ENCODE data around the gene ANXA2.

ANXA2 gene

GRCh38 chr15:60326824-60327654 is 70.7 kb downstream of the ANXA2 start:
- Histone ChIP-seq H2AFZ (ENCODE audit: low read depth, low read length) (no peak overlapping the region), H3K27ac (ENCODE audit: low read length, poor library complexity, severe bottlenecking) (no peak overlapping the region), H3K36me3 (ENCODE audit: control insufficient read depth in 1 of 2, insufficient read depth in 2 of 2, low read depth in 1 of 2, low read length in 2 of 2) (no peaks in the 10 kb centered on the region), H3K4ac (ENCODE audit: low read depth in 1 of 2, low read length in 2 of 2) (no peak overlapping the region), H3K4me3 (ENCODE audit: insufficient read depth in 1 of 2, low read depth in 1 of 2, low read length in 2 of 2) (no peak overlapping the region), H4K8ac (ENCODE audit: low read length) (no peak overlapping the region), H3K79me1 (replicated peaks; ENCODE audit: low read length, poor library complexity, severe bottlenecking) (no peaks in the 10 kb centered on the region), H3K9me3 (ENCODE audit: control insufficient read depth, low read length) (no peaks in the 10 kb centered on the region), H3K4me2 (ENCODE audit: low read length, poor library complexity, severe bottlenecking) (no peak overlapping the region), H3K18ac (ENCODE audit: low read depth in 1 of 2, low read length in 2 of 2) (no peak overlapping the region), H3K9ac (ENCODE audit: low read length) (no peak overlapping the region), H3K4me1 (ENCODE audit: control insufficient read depth, insufficient read depth, low read depth, low read length) (no peaks in the 10 kb centered on the region), H2BK5ac (ENCODE audit: low read depth, low read length, poor library complexity, severe bottlenecking) (no peak overlapping the region), H2AK5ac (ENCODE audit: low read length, severe bottlenecking) (no peak overlapping the region), H2BK120ac (ENCODE audit: low read depth, low read length) (no peak overlapping the region), H3K14ac (ENCODE audit: low read length in 2 of 2) (no peak overlapping the region), H2BK15ac (ENCODE audit: low read depth, poor library complexity, severe bottlenecking) (no peak overlapping the region), H3K23ac (ENCODE audit: low read length in 2 of 2) (no peak overlapping the region), H2BK12ac (ENCODE audit: low read length in 2 of 2) (no peak overlapping the region), H3K27me3 (ENCODE audit: control insufficient read depth in 1 of 2, insufficient read depth in 1 of 2, low read length in 2 of 2) (peaks cover 20 to 38% of the 10 kb centered on the region in 2 experiments), H4K91ac (ENCODE audit: low read length) (no peak overlapping the region)
- peak; percentile 57 for DNase-seq
- 46% methylated on average over 2 of the region's 5 CpGs for WGBS

- no peaks in the 10 kb centered on the region for H3K9me3 ChIP-seq (ENCODE audit: control insufficient read depth, low read length)
- no peaks in the 10 kb centered on the region for H3K79me1 ChIP-seq (replicated peaks; ENCODE audit: low read length, poor library complexity, severe bottlenecking)
- no peaks in the 10 kb centered on the region for H3K4me1 ChIP-seq (ENCODE audit: control insufficient read depth, insufficient read depth, low read depth, low read length)
- no peak overlapping the region for H3K4me3 ChIP-seq (ENCODE audit: insufficient read depth in 1 of 2, low read depth in 1 of 2, low read length in 2 of 2)
- peaks cover 20 to 38% of the 10 kb centered on the region in 2 experiments for H3K27me3 ChIP-seq (ENCODE audit: control insufficient read depth in 1 of 2, insufficient read depth in 1 of 2, low read length in 2 of 2)
- no peak overlapping the region for H2BK5ac ChIP-seq (ENCODE audit: low read depth, low read length, poor library complexity, severe bottlenecking)
- no peak overlapping the region for H3K14ac ChIP-seq (ENCODE audit: low read length in 2 of 2)
- H4K8ac ChIP-seq (ENCODE audit: low read length), result no peak overlapping the region
- no peak overlapping the region for H3K27ac ChIP-seq (ENCODE audit: low read length, poor library complexity, severe bottlenecking)
- no peak overlapping the region for H3K4me2 ChIP-seq (ENCODE audit: low read length, poor library complexity, severe bottlenecking)
- H2AK5ac ChIP-seq (ENCODE audit: low read length, severe bottlenecking), result no peak overlapping the region
- H2BK120ac ChIP-seq (ENCODE audit: low read depth, low read length), result no peak overlapping the region
- no peaks in the 10 kb centered on the region for H3K36me3 ChIP-seq (ENCODE audit: control insufficient read depth in 1 of 2, insufficient read depth in 2 of 2, low read depth in 1 of 2, low read length in 2 of 2)
- WGBS, result 34% methylated on average over 4 of the region's 6 CpGs
- H3K4ac ChIP-seq (ENCODE audit: low read depth in 1 of 2, low read length in 2 of 2), result no peak overlapping the region
- H2AFZ ChIP-seq (ENCODE audit: low read depth, low read length), result no peak overlapping the region
- no peak overlapping the region for H2BK12ac ChIP-seq (ENCODE audit: low read length in 2 of 2)
- H2BK15ac ChIP-seq (ENCODE audit: low read depth, poor library complexity, severe bottlenecking), result no peak overlapping the region
- no peak overlapping the region for H3K18ac ChIP-seq (ENCODE audit: low read depth in 1 of 2, low read length in 2 of 2)
- H4K91ac ChIP-seq (ENCODE audit: low read length), result no peak overlapping the region
- DNase-seq, result no peak
- H3K23ac ChIP-seq (ENCODE audit: low read length in 2 of 2), result no peak overlapping the region
- H3K9ac ChIP-seq (ENCODE audit: low read length), result no peak overlapping the region
Observed at GRCh38 chr15:60326343-60326742, 71.4 kb downstream of the ANXA2 start.

DNA sequence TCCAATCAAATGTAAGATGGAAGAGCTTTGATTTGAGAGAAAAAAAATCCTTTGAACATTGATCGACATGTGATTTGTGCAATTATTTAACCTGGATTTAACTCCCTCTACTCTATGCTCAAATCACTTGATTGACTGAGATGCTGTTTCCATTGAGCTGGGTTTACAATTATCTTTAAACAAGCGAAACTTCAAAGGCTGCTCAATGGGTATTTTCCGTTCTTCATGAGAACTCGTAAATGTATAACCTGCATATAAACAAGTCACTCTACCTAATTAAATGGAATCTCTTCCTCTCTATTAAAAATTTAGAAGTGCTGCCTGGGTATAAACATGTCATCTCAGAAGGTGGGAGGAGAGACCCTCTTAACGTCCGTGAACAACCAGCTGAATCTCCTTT is 71.9 kb downstream of the ANXA2 start:
- H3K23ac ChIP-seq (ENCODE audit: low read length in 2 of 2), result no peak overlapping the region
- H3K79me1 ChIP-seq (replicated peaks; ENCODE audit: low read length, poor library complexity, severe bottlenecking), result no peaks in the 10 kb centered on the region
- no peak overlapping the region for H3K18ac ChIP-seq (ENCODE audit: low read depth in 1 of 2, low read length in 2 of 2)
- DNase-seq, result no peak
- no peak overlapping the region for H2AFZ ChIP-seq (ENCODE audit: low read depth, low read length)
- peaks cover 20 to 38% of the 10 kb centered on the region in 2 experiments for H3K27me3 ChIP-seq (ENCODE audit: control insufficient read depth in 1 of 2, insufficient read depth in 1 of 2, low read length in 2 of 2)
- no peak overlapping the region for H3K4me2 ChIP-seq (ENCODE audit: low read length, poor library complexity, severe bottlenecking)
- H3K4me3 ChIP-seq (ENCODE audit: insufficient read depth in 1 of 2, low read depth in 1 of 2, low read length in 2 of 2), result no peak overlapping the region
- H3K9me3 ChIP-seq (ENCODE audit: control insufficient read depth, low read length), result no peaks in the 10 kb centered on the region
- no peaks in the 10 kb centered on the region for H3K4me1 ChIP-seq (ENCODE audit: control insufficient read depth, insufficient read depth, low read depth, low read length)
- 92% methylated on average over 4 of the region's 6 CpGs for WGBS
- H2BK120ac ChIP-seq (ENCODE audit: low read depth, low read length), result no peak overlapping the region
- no peak overlapping the region for H2BK5ac ChIP-seq (ENCODE audit: low read depth, low read length, poor library complexity, severe bottlenecking)
- H2BK12ac ChIP-seq (ENCODE audit: low read length in 2 of 2), result no peak overlapping the region
- no peak overlapping the region for H3K27ac ChIP-seq (ENCODE audit: low read length, poor library complexity, severe bottlenecking)
- H2AK5ac ChIP-seq (ENCODE audit: low read length, severe bottlenecking), result no peak overlapping the region
- no peak overlapping the region for H4K91ac ChIP-seq (ENCODE audit: low read length)
- H4K8ac ChIP-seq (ENCODE audit: low read length), result no peak overlapping the region
- H2BK15ac ChIP-seq (ENCODE audit: low read depth, poor library complexity, severe bottlenecking), result no peak overlapping the region
- no peaks in the 10 kb centered on the region for H3K36me3 ChIP-seq (ENCODE audit: control insufficient read depth in 1 of 2, insufficient read depth in 2 of 2, low read depth in 1 of 2, low read length in 2 of 2)
- H3K9ac ChIP-seq (ENCODE audit: low read length), result no peak overlapping the region
- H3K14ac ChIP-seq (ENCODE audit: low read length in 2 of 2), result no peak overlapping the region
- H3K4ac ChIP-seq (ENCODE audit: low read depth in 1 of 2, low read length in 2 of 2), result no peak overlapping the region

- WGBS, result 83% methylated on average over 5 of the region's 10 CpGs
- Histone ChIP-seq H3K4me2 (ENCODE audit: low read length, poor library complexity, severe bottlenecking) (no peak overlapping the region), H3K18ac (ENCODE audit: low read depth in 1 of 2, low read length in 2 of 2) (no peak overlapping the region), H3K79me1 (replicated peaks; ENCODE audit: low read length, poor library complexity, severe bottlenecking) (no peaks in the 10 kb centered on the region), H3K4me3 (ENCODE audit: insufficient read depth in 1 of 2, low read depth in 1 of 2, low read length in 2 of 2) (no peak overlapping the region), H2AK5ac (ENCODE audit: low read length, severe bottlenecking) (no peak overlapping the region), H2BK5ac (ENCODE audit: low read depth, low read length, poor library complexity, severe bottlenecking) (no peak overlapping the region), H3K9me3 (ENCODE audit: control insufficient read depth, low read length) (no peaks in the 10 kb centered on the region), H2BK12ac (ENCODE audit: low read length in 2 of 2) (no peak overlapping the region), H3K36me3 (ENCODE audit: control insufficient read depth in 1 of 2, insufficient read depth in 2 of 2, low read depth in 1 of 2, low read length in 2 of 2) (no peaks in the 10 kb centered on the region), H2BK120ac (ENCODE audit: low read depth, low read length) (no peak overlapping the region), H3K27ac (ENCODE audit: low read length, poor library complexity, severe bottlenecking) (no peak overlapping the region), H3K4me1 (ENCODE audit: control insufficient read depth, insufficient read depth, low read depth, low read length) (no peaks in the 10 kb centered on the region), H3K4ac (ENCODE audit: low read depth in 1 of 2, low read length in 2 of 2) (no peak overlapping the region), H2BK15ac (ENCODE audit: low read depth, poor library complexity, severe bottlenecking) (no peak overlapping the region), H3K14ac (ENCODE audit: low read length in 2 of 2) (no peak overlapping the region), H3K27me3 (ENCODE audit: control insufficient read depth in 1 of 2, insufficient read depth in 1 of 2, low read length in 2 of 2) (peaks cover 20 to 45% of the 10 kb centered on the region in 2 experiments), H2AFZ (ENCODE audit: low read depth, low read length) (no peak overlapping the region), H4K91ac (ENCODE audit: low read length) (no peak overlapping the region), H4K8ac (ENCODE audit: low read length) (no peak overlapping the region), H3K9ac (ENCODE audit: low read length) (no peak overlapping the region), H3K23ac (ENCODE audit: low read length in 2 of 2) (no peak overlapping the region)
- DNase-seq, result no peak
Observed at GRCh38 chr15:60324706-60325438, 72.9 kb downstream of the ANXA2 start.

Data from mesenchymal stem cell (in vitro differentiated cells and primary cell).